IMR-90 (cell line): ENCODE data around the gene SVOPL. TPM values are rescaled to one million over a fixed set of nuclear protein-coding genes. Genes with fewer than 3 reads are reported as not detected.

Experiments used
- ATAC-seq: fragments of 200-7000 bp; cut with Tn5 transposase; 2 replicates; pipeline ENCODE4 v1.9.1; 2020; ENCODE audit warnings: low read depth, mild to moderate bottlenecking, moderate library complexity
- BruUV-seq: library from RNA; stranded (reverse); fragments of 400-500 nt; replicated peaks from 2 replicates; lab custom pipeline; 2021; lab: Mats Ljungman, UMichigan
- CTCF ChIA-PET: fragments of 300-600 bp; formaldehyde crosslinking; extraction: SDS; loops from one replicate; lab custom pipeline; 2021; ENCODE audit warnings: antibody characterized with exemption; lab: Yijun Ruan, JAX
- POLR2A ChIA-PET: fragments of 300-600 bp; sonication (Branson Sonifier 250); formaldehyde crosslinking; loops from one replicate; lab custom pipeline; 2022; ENCODE audit warnings: antibody characterized with exemption; ENCODE audit not compliant: unreplicated experiment; lab: Charles Lee
- DNase-seq: peaks from one replicate; pipeline ENCODE4 v3.0.0; 2013
- H2AFZ ChIP-seq: replicated peaks from 2 replicates; pipeline ENCODE3; 2013; ENCODE audit warnings: low read length, mild to moderate bottlenecking; ENCODE audit not compliant: poor library complexity
- H2AK5ac ChIP-seq: 2 replicates; pipeline ENCODE4 v1.6.1; 2013; ENCODE audit warnings: low read depth, low read length, inconsistent platforms
- H2AK9ac ChIP-seq: replicated peaks from 2 replicates; pipeline ENCODE3; 2013; ENCODE audit warnings: mild to moderate bottlenecking, low read depth, low read length, moderate library complexity; ENCODE audit not compliant: poor library complexity
- H2BK120ac ChIP-seq: 2 replicates; pipeline ENCODE4 v1.6.1; 2013; ENCODE audit warnings: low read depth, low read length, inconsistent platforms
- H2BK15ac ChIP-seq: 3 replicates; pipeline ENCODE4 v1.6.1; 2013; ENCODE audit warnings: low read depth, low read length, inconsistent platforms
- H2BK20ac ChIP-seq: 2 replicates; pipeline ENCODE4 v1.6.1; 2013; ENCODE audit warnings: low read depth, mild to moderate bottlenecking, inconsistent platforms, low read length, moderate library complexity
- H2BK5ac ChIP-seq: 2 replicates; pipeline ENCODE4 v1.6.1; 2013; ENCODE audit warnings: mild to moderate bottlenecking, low read depth, low read length, inconsistent platforms; ENCODE audit not compliant: poor library complexity, severe bottlenecking
- H3K14ac ChIP-seq: replicated peaks from 2 replicates; pipeline ENCODE4 v1.6.1; 2013; ENCODE audit warnings: low read depth, low read length, inconsistent platforms
- H3K18ac ChIP-seq: 2 replicates; pipeline ENCODE4 v1.6.1; 2013; ENCODE audit warnings: low read depth, low read length, control low read depth
- H3K23ac ChIP-seq: 2 replicates; pipeline ENCODE4 v1.6.1; 2013; ENCODE audit warnings: low read depth, low read length, inconsistent platforms
- H3K27ac ChIP-seq: 2 replicates; pipeline ENCODE4 v1.5.1; 2013; ENCODE audit warnings: mild to moderate bottlenecking, control low read depth, low read length; ENCODE audit not compliant: insufficient read depth
- H3K27me3 ChIP-seq: 2 replicates; pipeline ENCODE4 v1.6.1; 2013; ENCODE audit warnings: low read length; ENCODE audit not compliant: control insufficient read depth, insufficient read depth
- H3K36me3 ChIP-seq: 2 replicates; pipeline ENCODE4 v1.6.1; 2013; ENCODE audit warnings: low read length, mixed read lengths; ENCODE audit not compliant: control insufficient read depth, insufficient read depth
- H3K4ac ChIP-seq: 2 replicates; pipeline ENCODE4 v1.6.1; 2013; ENCODE audit warnings: low read depth, low read length, inconsistent platforms
- H3K4me1 ChIP-seq: 2 replicates; pipeline ENCODE4 v1.6.1; 2013; ENCODE audit warnings: low read length, mixed read lengths; ENCODE audit not compliant: control insufficient read depth, insufficient read depth
- H3K4me2 ChIP-seq: 2 replicates; pipeline ENCODE4 v1.6.1; 2013; ENCODE audit warnings: low read depth, mild to moderate bottlenecking, control low read depth, low read length, moderate library complexity
- H3K4me3 ChIP-seq: 2 replicates; pipeline ENCODE4 v1.5.1; 2013; ENCODE audit warnings: low read depth, mild to moderate bottlenecking, control low read depth, low read length, moderate library complexity; ENCODE audit not compliant: insufficient read depth
- H3K56ac ChIP-seq: 2 replicates; pipeline ENCODE4 v1.6.1; 2013; ENCODE audit warnings: low read length, inconsistent platforms; ENCODE audit not compliant: insufficient read depth; ENCODE audit errors: extremely low read depth
- H3K79me1 ChIP-seq, 2 experiments: 2 replicates each; pipeline ENCODE4 v1.6.1; 2013; ENCODE audit warnings: low read length in 2 of 2, inconsistent platforms in 1 of 2, low read depth in 1 of 2
- H3K9ac ChIP-seq: 2 replicates; pipeline ENCODE4 v1.6.1; 2013; ENCODE audit warnings: low read depth, low read length, control low read depth
- H3K9me1 ChIP-seq: 2 replicates; pipeline ENCODE4 v1.6.1; 2013; ENCODE audit warnings: low read length, inconsistent platforms; ENCODE audit not compliant: insufficient read depth
- H3K9me3 ChIP-seq: 2 replicates; pipeline ENCODE4 v1.6.1; 2013; ENCODE audit warnings: low read length; ENCODE audit not compliant: control insufficient read depth, insufficient read depth
- H4K20me1 ChIP-seq: 2 replicates; pipeline ENCODE4 v1.6.1; 2013; ENCODE audit warnings: low read length, inconsistent platforms; ENCODE audit not compliant: insufficient read depth
- H4K5ac ChIP-seq: 2 replicates; pipeline ENCODE4 v1.6.1; 2013; ENCODE audit warnings: mild to moderate bottlenecking, low read depth, low read length, control low read depth
- H4K8ac ChIP-seq, 2 experiments: 2 replicates each; pipeline ENCODE4 v1.6.1; 2013; ENCODE audit warnings: low read depth in 2 of 2, low read length in 2 of 2, control low read depth in 1 of 2, inconsistent platforms in 1 of 2
- H4K91ac ChIP-seq: 2 replicates; pipeline ENCODE4 v1.6.1; 2013; ENCODE audit warnings: low read depth, low read length, inconsistent platforms; ENCODE audit not compliant: insufficient read depth
- CEBPB ChIP-seq: IDR thresholded peaks from 2 replicates; pipeline ENCODE4 v1.6.1; 2012; ENCODE audit warnings: low read depth, low read length, improper control_type of control experiment
- MXI1 ChIP-seq: IDR thresholded peaks from 2 replicates; pipeline ENCODE4 v1.6.1; 2012; ENCODE audit warnings: low read depth, mild to moderate bottlenecking, low read length, moderate library complexity, borderline replicate concordance
- RFX5 ChIP-seq: IDR thresholded peaks from 2 replicates; pipeline ENCODE4 v1.8.0; 2012; ENCODE audit warnings: low read depth, mild to moderate bottlenecking, low read length, moderate library complexity
- WGBS, 2 experiments: methylation state at CpG; one replicate each; pipeline versions ENCODE4 v1.1.5 to v1.1.7; 2013; ENCODE audit warnings: missing lambda C conversion rate in 2 of 2; ENCODE audit not compliant: insufficient read length in 1 of 2; ENCODE audit errors: extremely low coverage in 2 of 2; 5-methylcytosine and 5-hydroxymethylcytosine counted together
- dilution Hi-C: fragments of 300-500 bp; cut with HindIII; formaldehyde crosslinking; loops from one replicate; pipeline ENCODE4 v1.14.3; 2018; ENCODE audit warnings: low sequenced_read_pairs; ENCODE audit not compliant: unreplicated experiment
- in situ Hi-C: fragments of 300-500 bp; cut with MboI; formaldehyde crosslinking; loops from 3 replicates; pipeline ENCODE4 v1.14.3; 2019; ENCODE audit warnings: low sequenced_read_pairs, inconsistent platforms, mixed read lengths
- intact Hi-C: fragments of 100-400 bp; cut with micrococcal nuclease; formaldehyde crosslinking; loops from 2 replicates; pipeline ENCODE4 v1.10.0; 2022
- polyA plus RNA-seq, 3 experiments: library from polyadenylated mRNA; depleted of rRNA; stranded (reverse); fragments of >200 nt; gene quantifications; 2 replicates each; pipeline ENCODE4 v1.2.3, GENCODE V29; 2012; ENCODE audit warnings: low replicate concordance in 1 of 3
- total RNA-seq: library from RNA; depleted of rRNA; stranded (reverse); fragments of >200 nt; gene quantifications from 2 replicates; pipeline ENCODE4 v1.2.3, GENCODE V29; 2012
- TF ChIP-seq, protein P1 (sequence below): fragments of 150-350 bp; IDR thresholded peaks from 2 replicates; pipeline ENCODE4 v1.6.1; 2016; ENCODE audit warnings: low read depth, mild to moderate bottlenecking, low read length, moderate library complexity, borderline replicate concordance
- TF ChIP-seq, protein P2 (sequence below): conservative IDR thresholded peaks from 2 replicates; pipeline ENCODE4 v1.5.1; 2012; ENCODE audit warnings: mild to moderate bottlenecking, low read depth, low read length, improper control_type of control experiment

SVOPL gene
- total and polyA plus RNA-seq, 2 of the 4 experiments (the other 2 are of a cell fraction): not detected

DNA sequence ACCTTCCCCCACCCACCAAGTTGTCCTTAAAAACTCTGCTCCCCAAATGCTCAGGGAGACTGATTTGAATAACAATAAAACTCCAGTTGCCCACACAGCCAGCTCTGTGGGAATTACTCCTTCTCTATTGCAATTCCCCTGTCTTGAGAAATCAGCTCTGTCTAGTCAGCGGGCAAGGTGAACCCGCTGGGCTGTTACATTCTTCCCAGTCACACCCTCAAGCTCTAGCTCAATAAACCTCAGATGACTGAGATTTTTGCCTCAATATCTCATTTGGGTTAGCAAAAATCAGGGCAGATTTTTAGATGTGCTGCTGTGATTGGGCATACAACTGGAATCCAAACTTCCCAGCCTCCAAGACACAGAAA lies 32.9 kb downstream of the SVOPL start:
- Histone ChIP-seq H2BK20ac (no peak overlapping the region), H3K9me1 (no peaks in the 10 kb centered on the region), H2AK9ac (no peak overlapping the region), H3K4me3 (no peak overlapping the region), H4K5ac (no peak overlapping the region), H3K14ac (no peak overlapping the region), H3K27me3 (no peaks in the 10 kb centered on the region), H2BK5ac (no peak overlapping the region), H3K79me1 (no peaks in the 10 kb centered on the region), H3K4ac (no peak overlapping the region), H3K4me1 (no peaks in the 10 kb centered on the region), H3K27ac (no peak overlapping the region), H3K9me3 (peaks cover 6% of the 10 kb centered on the region; the same call in 1 of the 2 replicates), H3K18ac (no peak overlapping the region), H3K4me2 (no peak overlapping the region), H2BK120ac (no peak overlapping the region), H3K23ac (no peak overlapping the region), H4K91ac (no peak overlapping the region), H2AFZ (no peak overlapping the region), H4K8ac (no peak overlapping the region), H3K56ac (no peak overlapping the region), H2AK5ac (no peak overlapping the region), H3K36me3 (no peaks in the 10 kb centered on the region), H2BK15ac (no peak overlapping the region), H3K9ac (no peak overlapping the region), H4K20me1 (no peaks in the 10 kb centered on the region)
- DNase-seq: no peak
- BruUV-seq: no TSS peak
- in situ Hi-C loops: no loop called here
- WGBS, 2 experiments: no CpG with 5 or more reads among the region's 2 CpGs
- ATAC-seq: no peak
- dilution Hi-C loops: no loop called here
- ChIA-PET POLR2A (no interaction called here), CTCF (no interaction called here)
- TF ChIP-seq, protein P1, sequence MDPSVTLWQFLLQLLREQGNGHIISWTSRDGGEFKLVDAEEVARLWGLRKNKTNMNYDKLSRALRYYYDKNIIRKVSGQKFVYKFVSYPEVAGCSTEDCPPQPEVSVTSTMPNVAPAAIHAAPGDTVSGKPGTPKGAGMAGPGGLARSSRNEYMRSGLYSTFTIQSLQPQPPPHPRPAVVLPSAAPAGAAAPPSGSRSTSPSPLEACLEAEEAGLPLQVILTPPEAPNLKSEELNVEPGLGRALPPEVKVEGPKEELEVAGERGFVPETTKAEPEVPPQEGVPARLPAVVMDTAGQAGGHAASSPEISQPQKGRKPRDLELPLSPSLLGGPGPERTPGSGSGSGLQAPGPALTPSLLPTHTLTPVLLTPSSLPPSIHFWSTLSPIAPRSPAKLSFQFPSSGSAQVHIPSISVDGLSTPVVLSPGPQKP: no peak
- TF ChIP-seq RFX5 (no peak), CEBPB (no peak), MXI1 (no peak)
- TF ChIP-seq, protein P2, sequence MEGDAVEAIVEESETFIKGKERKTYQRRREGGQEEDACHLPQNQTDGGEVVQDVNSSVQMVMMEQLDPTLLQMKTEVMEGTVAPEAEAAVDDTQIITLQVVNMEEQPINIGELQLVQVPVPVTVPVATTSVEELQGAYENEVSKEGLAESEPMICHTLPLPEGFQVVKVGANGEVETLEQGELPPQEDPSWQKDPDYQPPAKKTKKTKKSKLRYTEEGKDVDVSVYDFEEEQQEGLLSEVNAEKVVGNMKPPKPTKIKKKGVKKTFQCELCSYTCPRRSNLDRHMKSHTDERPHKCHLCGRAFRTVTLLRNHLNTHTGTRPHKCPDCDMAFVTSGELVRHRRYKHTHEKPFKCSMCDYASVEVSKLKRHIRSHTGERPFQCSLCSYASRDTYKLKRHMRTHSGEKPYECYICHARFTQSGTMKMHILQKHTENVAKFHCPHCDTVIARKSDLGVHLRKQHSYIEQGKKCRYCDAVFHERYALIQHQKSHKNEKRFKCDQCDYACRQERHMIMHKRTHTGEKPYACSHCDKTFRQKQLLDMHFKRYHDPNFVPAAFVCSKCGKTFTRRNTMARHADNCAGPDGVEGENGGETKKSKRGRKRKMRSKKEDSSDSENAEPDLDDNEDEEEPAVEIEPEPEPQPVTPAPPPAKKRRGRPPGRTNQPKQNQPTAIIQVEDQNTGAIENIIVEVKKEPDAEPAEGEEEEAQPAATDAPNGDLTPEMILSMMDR: no peak
- intact Hi-C loops: no loop called here
